Esophagus muscularis mucosa (tissue), 4 donors: ENCODE measurements around the gene DAAM1. TPM values are rescaled to one million over a fixed set of nuclear protein-coding genes. Genes with fewer than 3 reads are reported as not detected.

ENCODE experiments used
- DNase-seq: peaks from one replicate; pipeline ENCODE4 v3.0.0-alpha.2; 2017; ENCODE audit errors: extremely low spot score
- H3K27ac ChIP-seq, 4 donors: fragments of 200-600 bp; sonication (generic); replicated peaks in 1 of 4; 1 replicate in 3 of 4; 2 replicates in 1 of 4; pipeline ENCODE4 v1.5.1; 2016 to 2019; ENCODE audit warnings: mild to moderate bottlenecking in 1 of 4
- H3K27me3 ChIP-seq, 4 donors: fragments of 200-600 bp; sonication (generic); one replicate each; pipeline versions ENCODE4 v1.5.1 to v1.6.0; 2016 to 2019
- H3K36me3 ChIP-seq, 4 donors: fragments of 200-600 bp; sonication (generic); one replicate each; pipeline ENCODE4 v1.5.1; 2016 to 2019
- H3K4me1 ChIP-seq, 4 donors: fragments of 200-600 bp; sonication (generic); one replicate each; pipeline ENCODE4 v1.5.1; 2016 to 2019
- H3K4me3 ChIP-seq, 4 donors: fragments of 200-600 bp; sonication (generic); 1 replicate in 2 of 4; 2 replicates in 2 of 4; pipeline ENCODE4 v1.5.1; 2016 to 2019; ENCODE audit warnings: mild to moderate bottlenecking in 4 of 4, moderate library complexity in 1 of 4
- H3K9me3 ChIP-seq, 4 donors: fragments of 200-600 bp; sonication (generic); 1 replicate in 3 of 4; 2 replicates in 1 of 4; pipeline ENCODE4 v1.5.1; 2016 to 2019
- CTCF ChIP-seq, 3 experiments: fragments of 200-600 bp in 2 of 3; fragments of 450-650 bp in 1 of 3; sonication (generic) in 2 of 3; IDR thresholded peaks; one replicate each; pipeline ENCODE4 v1.5.1; 2017 to 2019; ENCODE audit warnings: antibody characterized with exemption in 3 of 3, mild to moderate bottlenecking in 2 of 3, moderate library complexity in 1 of 3
- EP300 ChIP-seq: sonication (generic); formaldehyde crosslinking; IDR thresholded peaks from one replicate; pipeline ENCODE4 v1.6.1; 2017; ENCODE audit warnings: antibody characterized with exemption
- POLR2A ChIP-seq: fragments of 450-650 bp; IDR thresholded peaks from one replicate; pipeline ENCODE4 v1.6.1; 2017; ENCODE audit warnings: antibody characterized with exemption, moderate library complexity, mild to moderate bottlenecking, low read depth
- POLR2AphosphoS5 ChIP-seq, 2 donors: sonication (generic); formaldehyde crosslinking; IDR thresholded peaks; one replicate each; pipeline ENCODE4 v1.6.1; 2017; ENCODE audit warnings: antibody characterized with exemption in 2 of 2
- whole genome bisulfite sequencing: methylation state at CpG from one replicate; pipeline ENCODE4 v1.1.5; 2018; 5-methylcytosine and 5-hydroxymethylcytosine counted together
- intact Hi-C: fragments of 100-400 bp; cut with DNase I; formaldehyde crosslinking; loops from one replicate; pipeline ENCODE4 v1.15.1; 2023
- total RNA-seq, 4 donors: library from RNA; depleted of rRNA; stranded (reverse); fragments of >200 nt; gene quantifications; one replicate each; pipeline versions ENCODE4 v1.1.0 to v1.2.1, GENCODE V29; 2016

Gene DAAM1
- total RNA-seq, 4 donors from 2014 or later, result 64.3 to 110 (median 72.5) TPM

- Histone ChIP-seq H3K4me3 (no peak overlapping the region), H3K36me3 (no peaks in the 10 kb centered on the region), H3K4me1 (peaks cover 40 to 93% (median 88%) of the 10 kb centered on the region in 4 donors), H3K27me3 (no peaks in the 10 kb centered on the region), H3K9me3 (no peaks in the 10 kb centered on the region), H3K27ac (peak overlapping the region in 3 of 4 donors; percentile 45 to 97 (median 94))
- WGBS, result 69% methylated on average over 5 of the region's 5 CpGs
- TF ChIP-seq EP300, result no peak
- TF ChIP-seq POLR2AphosphoS5 (IDR thresholded peaks at IDR 0.05), result no peak
- intact Hi-C loops, result loop anchor here (10.0 kb wide), 1 partner anchor 116 kb away; no protein-coding TSS in a partner anchor
- DNase-seq, result no peak
Observed at GRCh38 chr14:59199205-59199604, 10.7 kb downstream of the DAAM1 start.

- peaks cover 38 to 93% (median 88%) of the 10 kb centered on the region in 4 donors for H3K4me1 ChIP-seq
- H3K27ac ChIP-seq, result peak overlapping the region in 3 of 4 donors; percentile 45 to 97 (median 94)
- intact Hi-C loops, result loop anchor here (10.0 kb wide), 1 partner anchor 115 kb away; no protein-coding TSS in a partner anchor
Observed at GRCh38 chr14:59199614-59200013, 11.1 kb downstream of the DAAM1 start.

GRCh38 chr14:59200195-59200594 lies 11.7 kb downstream of the DAAM1 start:
- no peaks in the 10 kb centered on the region for H3K9me3 ChIP-seq
- TF ChIP-seq POLR2A (no peak), POLR2AphosphoS5 (IDR thresholded peaks at IDR 0.05) (no peak), CTCF (IDR thresholded peaks at IDR 0.05) (no peak), EP300 (no peak)
- no peak overlapping the region for H3K4me3 ChIP-seq
- no peak for DNase-seq
- H3K4me1 ChIP-seq, result peaks cover 34 to 94% (median 89%) of the 10 kb centered on the region in 4 donors
- H3K36me3 ChIP-seq, result no peaks in the 10 kb centered on the region
- peak overlapping the region in 3 of 4 donors; percentile 45 to 97 (median 94) for H3K27ac ChIP-seq
- no peaks in the 10 kb centered on the region for H3K27me3 ChIP-seq
- intact Hi-C loops, result no loop called here

More at GRCh38 chr14:59199614-59200013, 11.1 kb downstream of the DAAM1 start:
- no peak for TF ChIP-seq POLR2AphosphoS5 (IDR thresholded peaks at IDR 0.05)
- TF ChIP-seq CTCF (IDR thresholded peaks at IDR 0.05), result no peak
- TF ChIP-seq POLR2A, result no peak
- Histone ChIP-seq H3K9me3 (no peaks in the 10 kb centered on the region), H3K4me3 (no peak overlapping the region), H3K36me3 (no peaks in the 10 kb centered on the region), H3K27me3 (no peaks in the 10 kb centered on the region)
- WGBS, result 53% methylated on average over 1 of the region's 1 CpG
- DNase-seq, result no peak

- 75% methylated on average over 4 of the region's 4 CpGs for WGBS
- TF ChIP-seq CTCF (IDR thresholded peaks at IDR 0.05), result no peak
- TF ChIP-seq POLR2AphosphoS5 (IDR thresholded peaks at IDR 0.05), result no peak
- TF ChIP-seq EP300, result no peak
- TF ChIP-seq POLR2A, result no peak
- Histone ChIP-seq H3K36me3 (no peaks in the 10 kb centered on the region), H3K4me1 (peaks cover 29 to 91% (median 88%) of the 10 kb centered on the region in 4 donors), H3K9me3 (no peaks in the 10 kb centered on the region), H3K4me3 (no peak overlapping the region), H3K27me3 (no peaks in the 10 kb centered on the region), H3K27ac (peak overlapping the region in 1 of 4 donors; percentile 1)
- intact Hi-C loops, result no loop called here
- no peak for DNase-seq
Observed at GRCh38 chr14:59202031-59202430, 13.6 kb downstream of the DAAM1 start.

- H3K27me3 ChIP-seq, result no peaks in the 10 kb centered on the region
- intact Hi-C loops, result no loop called here
- H3K27ac ChIP-seq, result peak overlapping the region in 2 of 4 donors; percentile 23 to 27
- TF ChIP-seq EP300 (no peak), POLR2AphosphoS5 (IDR thresholded peaks at IDR 0.05) (no peak), CTCF (IDR thresholded peaks at IDR 0.05) (no peak), POLR2A (no peak)
- no peaks in the 10 kb centered on the region for H3K9me3 ChIP-seq
- H3K4me3 ChIP-seq, result no peak overlapping the region
- no peaks in the 10 kb centered on the region for H3K36me3 ChIP-seq
- DNase-seq, result no peak
- peaks cover 29 to 91% (median 87%) of the 10 kb centered on the region in 4 donors for H3K4me1 ChIP-seq
- 82% methylated on average over 2 of the region's 2 CpGs for WGBS
Observed at GRCh38 chr14:59204305-59204704, 15.8 kb downstream of the DAAM1 start.
